ENCODE results near the gene TPX2. TPM values are rescaled to one million over a fixed set of nuclear protein-coding genes. Genes with fewer than 3 reads are reported as not detected.

The TPX2 gene
- total RNA-seq, 2 experiments from 2014 or later, result 112 to 113 TPM

DNA sequence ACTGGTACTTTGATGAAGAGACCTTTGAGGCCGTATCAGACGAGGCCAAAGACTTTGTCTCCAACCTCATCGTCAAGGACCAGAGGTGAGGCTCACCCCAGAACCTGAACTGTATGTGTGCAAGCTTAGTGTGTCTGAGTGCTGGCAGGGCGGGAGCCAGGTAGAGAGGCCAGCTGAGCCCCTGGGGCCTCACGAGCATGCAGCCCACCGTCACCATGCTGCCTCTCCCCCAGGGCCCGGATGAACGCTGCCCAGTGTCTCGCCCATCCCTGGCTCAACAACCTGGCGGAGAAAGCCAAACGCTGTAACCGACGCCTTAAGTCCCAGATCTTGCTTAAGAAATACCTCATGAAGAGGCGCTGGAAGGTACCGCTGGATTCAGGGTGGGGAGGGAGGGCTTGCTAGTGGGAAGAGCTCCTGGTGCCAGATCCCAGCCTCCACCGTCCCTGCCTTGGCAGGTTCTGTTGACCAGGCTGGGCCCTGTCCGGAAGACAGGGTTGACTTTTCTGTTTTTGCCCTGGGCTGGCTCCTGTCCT is 92.7 kb downstream of the TPX2 start:
- CTCF ChIA-PET, result interaction anchor here (0.6 to 2.0 kb wide), 5 partner anchors 8 to 182 kb away, joined by 3 to 5 read pairs (median 4); no protein-coding TSS in a partner anchor
- Mint-ChIP-seq H3K4me3 (no peak overlapping the region), H3K9me3 (no peaks in the 10 kb centered on the region), H3K27ac (no peak overlapping the region), H3K4me1 (ENCODE audit: low read depth) (peaks cover 8% of the 10 kb centered on the region), H3K36me3 (ENCODE audit: low read depth) (no peaks in the 10 kb centered on the region), H3K27me3 (no peaks in the 10 kb centered on the region)
- no peak for DNase-seq
- ATAC-seq, result no peak
- POLR2A ChIA-PET, result no interaction called here
- TF ChIP-seq, protein P1, sequence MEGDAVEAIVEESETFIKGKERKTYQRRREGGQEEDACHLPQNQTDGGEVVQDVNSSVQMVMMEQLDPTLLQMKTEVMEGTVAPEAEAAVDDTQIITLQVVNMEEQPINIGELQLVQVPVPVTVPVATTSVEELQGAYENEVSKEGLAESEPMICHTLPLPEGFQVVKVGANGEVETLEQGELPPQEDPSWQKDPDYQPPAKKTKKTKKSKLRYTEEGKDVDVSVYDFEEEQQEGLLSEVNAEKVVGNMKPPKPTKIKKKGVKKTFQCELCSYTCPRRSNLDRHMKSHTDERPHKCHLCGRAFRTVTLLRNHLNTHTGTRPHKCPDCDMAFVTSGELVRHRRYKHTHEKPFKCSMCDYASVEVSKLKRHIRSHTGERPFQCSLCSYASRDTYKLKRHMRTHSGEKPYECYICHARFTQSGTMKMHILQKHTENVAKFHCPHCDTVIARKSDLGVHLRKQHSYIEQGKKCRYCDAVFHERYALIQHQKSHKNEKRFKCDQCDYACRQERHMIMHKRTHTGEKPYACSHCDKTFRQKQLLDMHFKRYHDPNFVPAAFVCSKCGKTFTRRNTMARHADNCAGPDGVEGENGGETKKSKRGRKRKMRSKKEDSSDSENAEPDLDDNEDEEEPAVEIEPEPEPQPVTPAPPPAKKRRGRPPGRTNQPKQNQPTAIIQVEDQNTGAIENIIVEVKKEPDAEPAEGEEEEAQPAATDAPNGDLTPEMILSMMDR (IDR thresholded peaks at IDR 0.05), result no peak
- intact Hi-C loops (cut with micrococcal nuclease), result no loop called here

DNA sequence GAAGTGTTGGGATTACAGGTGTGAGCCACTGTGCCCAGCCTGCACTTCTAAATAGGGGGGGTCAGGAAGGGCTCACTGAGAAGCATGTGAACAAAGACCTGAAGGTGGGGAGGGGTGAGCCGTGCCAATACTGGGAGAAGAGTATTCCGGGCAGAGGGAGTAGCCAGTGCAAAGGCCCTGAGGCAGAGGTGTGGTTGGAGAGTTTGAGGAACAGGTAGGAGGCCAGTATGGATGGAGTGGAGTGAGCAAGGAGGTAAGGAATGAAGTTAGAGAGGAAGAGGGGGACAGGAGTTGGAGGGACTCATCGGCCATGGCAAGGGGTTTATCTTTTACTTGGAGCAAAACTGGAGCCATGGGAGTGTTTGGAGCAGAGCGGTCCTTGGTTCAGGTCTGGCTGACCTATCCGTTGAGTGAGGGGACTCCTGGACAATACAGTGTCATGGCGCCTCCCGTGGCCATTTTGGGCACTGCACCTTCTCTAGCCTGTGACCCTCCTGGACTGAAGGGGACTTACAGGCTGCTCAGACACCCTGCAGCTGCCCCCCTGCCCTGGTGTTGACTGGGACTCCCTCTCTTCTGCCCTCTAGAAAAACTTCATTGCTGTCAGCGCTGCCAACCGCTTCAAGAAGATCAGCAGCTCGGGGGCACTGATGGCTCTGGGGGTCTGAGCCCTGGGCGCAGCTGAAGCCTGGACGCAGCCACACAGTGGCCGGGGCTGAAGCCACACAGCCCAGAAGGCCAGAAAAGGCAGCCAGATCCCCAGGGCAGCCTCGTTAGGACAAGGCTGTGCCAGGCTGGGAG is 94.2 kb downstream of the TPX2 start:
- ChIA-PET POLR2A (no interaction called here), CTCF (interaction anchor here (0.7 to 6.8 kb wide), 9 partner anchors 8 to 119 kb away, joined by 3 to 46 read pairs (median 4); partner anchors contain the start of genes FOXS1 and PDRG1)
- ATAC-seq (peak; percentile 71), DNase-seq (peak; percentile 83)
- H3K27me3 Mint-ChIP-seq, result no peaks in the 10 kb centered on the region
- no peaks in the 10 kb centered on the region for H3K36me3 Mint-ChIP-seq (ENCODE audit: low read depth)
- no peaks in the 10 kb centered on the region for H3K9me3 Mint-ChIP-seq
- TF ChIP-seq, protein P1 (IDR thresholded peaks at IDR 0.05), result peak; percentile 90
- H3K4me3 Mint-ChIP-seq, result no peak overlapping the region
- intact Hi-C loops (cut with micrococcal nuclease), result no loop called here
- H3K27ac Mint-ChIP-seq, result no peak overlapping the region
- peaks cover 8% of the 10 kb centered on the region for H3K4me1 Mint-ChIP-seq (ENCODE audit: low read depth)

DNA sequence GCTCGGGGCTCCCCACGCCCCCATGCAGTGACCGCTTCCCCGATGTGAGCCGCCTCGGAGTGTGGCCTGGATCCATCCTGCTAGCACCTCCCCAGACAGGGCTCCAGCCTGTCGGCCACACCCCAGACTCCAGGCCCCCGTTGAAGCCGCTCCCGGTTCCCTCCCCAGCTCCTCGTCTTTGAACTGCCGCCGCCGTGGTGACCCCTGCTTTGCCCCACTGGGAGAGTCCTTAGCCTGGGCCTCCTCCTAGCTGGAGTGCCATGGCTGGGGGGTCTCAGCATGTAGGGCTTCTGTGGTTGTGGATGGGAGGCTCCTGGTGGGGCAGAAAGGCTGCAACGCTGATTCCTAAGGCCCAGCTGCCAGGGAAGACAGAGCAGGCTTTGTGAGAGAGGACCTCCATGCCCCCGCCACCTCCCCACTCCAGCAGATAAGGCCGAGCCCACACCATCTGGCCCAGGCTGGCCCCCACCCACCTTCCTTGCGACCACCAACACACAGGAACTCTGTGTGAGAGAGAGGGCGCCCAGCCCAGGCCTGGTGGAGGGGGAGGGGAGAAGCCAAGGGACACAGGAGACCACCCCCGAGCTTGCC is 94.9 kb downstream of the TPX2 start:
- H3K4me3 Mint-ChIP-seq, result no peak overlapping the region
- TF ChIP-seq, protein P1 (IDR thresholded peaks at IDR 0.05), result no peak
- no peak overlapping the region for H3K27ac Mint-ChIP-seq
- no peak for ATAC-seq
- H3K4me1 Mint-ChIP-seq (ENCODE audit: low read depth), result peaks cover 8% of the 10 kb centered on the region
- H3K9me3 Mint-ChIP-seq, result no peaks in the 10 kb centered on the region
- intact Hi-C loops (cut with micrococcal nuclease), result no loop called here
- ChIA-PET CTCF (interaction anchor here (0.7 to 6.8 kb wide), 11 partner anchors 10 to 198 kb away, joined by 3 to 46 read pairs (median 4); partner anchors contain the start of genes FOXS1 and PDRG1), POLR2A (interaction anchor here (1.2 kb wide), 1 partner anchor 12 kb away, joined by 3 read pairs; no protein-coding TSS in a partner anchor)
- H3K27me3 Mint-ChIP-seq, result no peaks in the 10 kb centered on the region
- H3K36me3 Mint-ChIP-seq (ENCODE audit: low read depth), result no peaks in the 10 kb centered on the region
- no peak for DNase-seq

DNA sequence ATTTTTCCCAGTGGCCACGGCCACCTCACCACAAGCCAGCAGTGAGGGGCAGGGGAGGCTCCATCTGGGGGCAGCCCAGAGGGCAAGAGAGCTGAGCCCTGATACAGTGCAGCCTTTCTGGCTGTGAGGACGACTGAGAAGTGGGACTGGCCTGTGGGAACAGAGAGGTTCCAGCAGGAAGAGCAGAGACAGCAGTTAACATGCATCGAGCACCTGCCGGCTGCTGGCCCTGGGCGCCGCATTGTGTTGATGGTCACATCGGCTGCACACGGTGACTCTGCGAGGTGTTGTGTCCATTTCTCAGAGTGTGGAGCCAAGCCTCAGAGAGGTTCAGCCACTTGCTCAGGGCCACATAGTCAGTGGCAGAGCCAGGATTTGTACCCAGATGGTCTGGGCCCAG is 96.5 kb downstream of the TPX2 start:
- POLR2A ChIA-PET, result no interaction called here
- H3K4me3 Mint-ChIP-seq, result no peak overlapping the region
- H3K4me1 Mint-ChIP-seq (ENCODE audit: low read depth), result peaks cover 8% of the 10 kb centered on the region
- CTCF ChIA-PET, result interaction anchor here (0.5 to 6.8 kb wide), 3 partner anchors 8 to 20 kb away, joined by 3 to 46 read pairs (median 4); no protein-coding TSS in a partner anchor
- H3K27me3 Mint-ChIP-seq, result no peaks in the 10 kb centered on the region
- H3K27ac Mint-ChIP-seq, result no peak overlapping the region
- intact Hi-C loops (cut with micrococcal nuclease), result no loop called here
- H3K9me3 Mint-ChIP-seq, result no peaks in the 10 kb centered on the region
- no peak for ATAC-seq
- DNase-seq, result no peak
- TF ChIP-seq, protein P1 (IDR thresholded peaks at IDR 0.05), result no peak
- H3K36me3 Mint-ChIP-seq (ENCODE audit: low read depth), result no peaks in the 10 kb centered on the region
